GM18505 (cell line): ENCODE data around the gene SHPK.

ENCODE experiments used
- ATAC-seq: cut with Tn5 transposase; IDR thresholded peaks from one replicate; pipeline ENCODE4 v1.9.1; 2021; ENCODE audit not compliant: unreplicated experiment
- POLR2A ChIP-seq: IDR thresholded peaks from 4 replicates; pipeline ENCODE4 v1.6.1; 2011; ENCODE audit warnings: borderline replicate concordance; ENCODE audit not compliant: insufficient read depth, insufficient read length; ENCODE audit errors: extremely low read depth

The SHPK gene

GRCh38 chr17:3668279-3669084 is 32.4 kb upstream of the SHPK start, which contains the start of the genes EMC6 and TAX1BP3:
Gene EMC6 (plus strand): TSS chr17:3668812. CDS start chr17:3669147, 335 bp downstream.
Gene TAX1BP3 (minus strand): TSS chr17:3668578. CDS start chr17:3668526, 52 bp downstream.
- ATAC-seq = peak; percentile 84
- peak; percentile 90 for TF ChIP-seq POLR2A

GRCh38 chr17:3667366-3668278 is 31.6 kb upstream of the SHPK start:
- peak; percentile 15 for ATAC-seq
- TF ChIP-seq POLR2A = no peak

GRCh38 chr17:3666516-3666915 is 30.5 kb upstream of the SHPK start:
- no peak for ATAC-seq
- no peak for TF ChIP-seq POLR2A

- no peak for TF ChIP-seq POLR2A
- no peak for ATAC-seq
These were observed 29.8 kb upstream of the SHPK start for GRCh38 chr17:3665834-3666233.

GRCh38 chr17:3663102-3664011 is 27.3 kb upstream of the SHPK start:
- TF ChIP-seq POLR2A = no peak
- ATAC-seq = no peak

GRCh38 chr17:3660311-3660891 is 24.4 kb upstream of the SHPK start:
- no peak for TF ChIP-seq POLR2A
- no peak for ATAC-seq

- ATAC-seq = no peak
- TF ChIP-seq POLR2A = no peak
These were observed 23.6 kb upstream of the SHPK start for GRCh38 chr17:3659541-3660111.

- ATAC-seq = no peak
- TF ChIP-seq POLR2A = no peak
These were observed 22.9 kb upstream of the SHPK start for GRCh38 chr17:3658784-3659449.

- TF ChIP-seq POLR2A = no peak
- ATAC-seq = no peak
These were observed 22.1 kb upstream of the SHPK start for GRCh38 chr17:3657874-3658783.

GRCh38 chr17:3657588-3657869 is 21.5 kb upstream of the SHPK start:
- no peak for ATAC-seq
- TF ChIP-seq POLR2A = no peak
